Measurements from ENCODE around the gene JAGN1. TPM values are rescaled to one million over a fixed set of nuclear protein-coding genes. Genes with fewer than 3 reads are reported as not detected.
"Not testable (repeated sequence)": the region's sequence is repeated elsewhere in the genome, so short reads cannot be mapped to it uniquely, and the experiment has no call there.

JAGN1 gene
- total RNA-seq, 4 donors from 2014 or later = 50.4 to 91.0 (median 75.6) TPM

DNA sequence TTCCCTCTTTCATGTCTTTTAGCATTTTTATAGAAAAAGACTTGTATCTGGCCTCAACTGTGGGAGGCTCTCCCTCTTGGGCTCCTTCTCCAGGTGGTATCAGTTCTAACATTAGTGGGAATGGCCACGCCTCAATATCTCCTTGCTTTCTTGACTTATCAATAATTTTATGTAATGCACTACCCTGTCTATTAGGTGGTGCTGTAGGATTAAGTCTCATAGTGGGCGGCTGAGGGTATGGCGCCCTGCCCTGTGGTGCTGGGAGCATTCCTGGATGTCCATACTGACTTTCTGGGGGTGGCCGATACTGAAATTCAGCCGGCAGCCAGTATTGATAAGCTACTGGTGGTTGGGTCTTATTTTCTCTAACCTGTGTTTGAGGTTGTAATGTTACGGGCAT, 37.9 kb upstream of the JAGN1 start:
- no peak for DNase-seq (ENCODE audit: low spot score)
- no peak for ATAC-seq (ENCODE audit: low FRiP score)
- TF ChIP-seq CTCF (IDR thresholded peaks at IDR 0.05) = no peak

DNA sequence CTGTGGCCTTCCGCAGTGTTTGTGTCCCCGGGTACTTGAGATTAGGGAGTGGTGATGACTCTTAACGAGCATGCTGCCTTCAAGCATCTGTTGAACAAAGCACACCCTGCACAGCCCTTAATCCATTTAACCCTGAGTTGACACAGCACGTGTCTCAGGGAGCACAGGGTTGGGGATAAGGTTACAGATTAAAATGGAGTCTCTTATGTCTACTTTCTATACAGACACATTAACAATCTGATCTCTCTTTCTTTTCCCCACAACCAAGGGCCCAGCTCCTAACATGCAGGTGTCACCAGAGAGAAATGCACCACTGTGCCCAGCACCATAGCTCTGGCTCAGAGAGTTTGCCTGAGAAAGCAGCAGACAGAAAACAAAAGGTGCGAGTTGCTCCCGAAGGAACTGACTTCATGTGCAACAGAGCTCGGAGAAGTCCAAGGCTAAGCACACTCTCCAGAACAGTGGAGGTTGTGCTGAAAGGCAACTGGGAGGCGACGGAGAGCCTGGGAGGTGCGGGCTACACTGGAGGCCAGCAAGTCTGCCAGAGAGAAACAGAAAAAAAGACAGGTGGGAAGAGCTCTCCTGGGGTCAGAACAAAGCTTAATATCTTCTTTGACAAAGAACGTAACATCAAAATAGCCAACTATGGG, 36.0 kb upstream of the JAGN1 start:
- ATAC-seq (ENCODE audit: low FRiP score); DNase-seq (ENCODE audit: low spot score): not testable (repeated sequence)

DNA sequence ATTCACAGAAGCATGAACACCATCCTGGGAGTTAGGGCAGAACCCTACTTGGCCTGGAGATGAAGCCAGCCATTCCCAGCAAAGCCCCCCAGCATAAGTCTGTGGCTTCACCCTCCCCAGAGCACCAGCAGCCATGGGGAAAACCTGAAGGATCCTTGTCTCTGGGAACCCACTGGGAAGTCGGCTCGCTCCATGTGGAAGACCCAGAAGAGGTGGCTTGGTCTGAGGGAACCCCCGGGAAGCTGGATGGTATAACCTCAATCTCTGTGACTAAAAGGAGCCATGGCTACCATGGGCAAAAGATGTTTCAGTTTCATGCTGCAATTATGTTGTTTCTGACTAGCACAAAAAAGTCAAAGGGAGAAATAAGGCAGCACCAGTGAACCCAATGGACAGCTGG, 34.8 kb upstream of the JAGN1 start:
- no peak for TF ChIP-seq CTCF (IDR thresholded peaks at IDR 0.05)
- DNase-seq (ENCODE audit: low spot score) = no peak
- no peak for ATAC-seq (ENCODE audit: low FRiP score)

DNA sequence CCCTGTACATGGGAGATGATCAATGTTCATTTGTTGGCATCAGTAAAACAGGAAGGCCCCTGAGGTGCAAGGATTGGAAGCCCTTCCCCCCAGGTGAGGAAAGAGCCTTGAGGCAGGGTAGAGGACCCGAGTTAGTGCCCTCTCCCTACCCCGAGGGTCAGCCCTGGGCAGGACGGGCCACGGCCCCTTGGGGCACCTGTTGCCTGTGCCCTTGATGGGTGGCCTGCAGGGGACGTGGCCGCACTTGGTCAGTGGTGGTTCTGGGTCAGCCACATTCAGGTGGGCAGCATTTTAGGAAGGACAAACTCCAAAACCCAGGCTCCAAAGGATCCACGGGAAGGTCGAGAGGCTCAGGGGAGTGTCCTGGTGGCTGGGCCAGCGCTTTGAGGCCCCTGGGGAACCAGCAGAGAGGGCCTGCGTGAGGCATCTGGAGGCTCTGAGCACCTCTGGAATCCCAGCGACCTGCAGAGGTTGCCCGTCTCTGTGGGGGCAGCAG, 30.8 kb upstream of the JAGN1 start:
- no peak for DNase-seq (ENCODE audit: low spot score)
- no peak for ATAC-seq (ENCODE audit: low FRiP score)
- no peak for TF ChIP-seq CTCF (IDR thresholded peaks at IDR 0.05)

GRCh38 chr3:9861201-9861600, 29.2 kb upstream of the JAGN1 start:
- DNase-seq (ENCODE audit: low spot score) (no peak), ATAC-seq (ENCODE audit: low FRiP score) (no peak)
- no peak for TF ChIP-seq CTCF (IDR thresholded peaks at IDR 0.05)

DNA sequence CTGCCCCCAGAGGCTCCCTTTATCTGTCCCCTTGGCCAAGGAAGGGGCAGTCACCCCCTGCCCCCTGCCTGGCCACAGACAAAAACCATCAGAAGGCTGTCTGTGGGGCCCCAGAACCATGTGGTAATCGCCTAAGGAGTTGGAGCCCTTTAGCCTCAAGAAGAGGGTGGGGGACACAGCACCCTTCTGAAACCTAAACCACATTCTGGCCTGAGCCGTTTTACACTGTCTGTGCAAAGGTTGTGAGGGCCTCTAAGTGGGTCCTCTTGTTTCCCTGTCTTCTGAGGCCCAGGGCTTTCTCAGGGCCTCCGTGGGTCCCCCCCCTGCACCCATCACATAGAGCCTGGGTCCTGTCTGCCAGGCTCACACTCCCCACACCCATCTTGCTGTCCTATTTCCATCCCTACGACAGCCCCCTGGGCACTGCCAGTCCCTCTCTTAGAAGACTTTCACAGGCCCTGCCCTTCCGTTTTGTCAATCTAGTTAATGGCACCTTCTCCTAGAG, 28.7 kb upstream of the JAGN1 start:
- no peak for ATAC-seq (ENCODE audit: low FRiP score)
- no peak for DNase-seq (ENCODE audit: low spot score)
- no peak for TF ChIP-seq CTCF (IDR thresholded peaks at IDR 0.05)

- DNase-seq (ENCODE audit: low spot score) (no peak), ATAC-seq (ENCODE audit: low FRiP score) (peak; percentile 37)
- peak in 1 of 3 donors; percentile 20 for TF ChIP-seq CTCF (IDR thresholded peaks at IDR 0.05)
Measured at GRCh38 chr3:9862391-9863057, 27.9 kb upstream of the JAGN1 start.
